Mesothelial cell of epicardium (in vitro differentiated cells): Measurements from ENCODE around the gene XRCC6. TPM values are rescaled to one million over a fixed set of nuclear protein-coding genes. Genes with fewer than 3 reads are reported as not detected.

Source experiments
- DNase-seq, 2 experiments: peaks; one replicate each; pipeline ENCODE4 v3.0.0; 2021; ENCODE audit warnings: low spot score in 2 of 2; ENCODE audit not compliant: unreplicated experiment in 2 of 2
- H3K27ac Mint-ChIP-seq: 2 replicates; pipeline ENCODE4 v1.8.0; 2021; ENCODE audit warnings: mixed read lengths
- H3K27me3 Mint-ChIP-seq: 2 replicates; pipeline ENCODE4 v1.8.0; 2021; ENCODE audit warnings: low read depth, mixed read lengths
- H3K36me3 Mint-ChIP-seq: 2 replicates; pipeline ENCODE4 v1.8.0; 2021; ENCODE audit warnings: mixed read lengths
- H3K4me1 Mint-ChIP-seq: 2 replicates; pipeline ENCODE4 v1.8.0; 2021; ENCODE audit warnings: mixed read lengths
- H3K4me3 Mint-ChIP-seq: 2 replicates; pipeline ENCODE4 v1.8.0; 2021; ENCODE audit warnings: mild to moderate bottlenecking, moderate library complexity, mixed read lengths
- H3K9me3 Mint-ChIP-seq: 2 replicates; pipeline ENCODE4 v1.8.0; 2021; ENCODE audit warnings: mixed read lengths
- CTCF ChIP-seq: fragments of 200-600 bp; sonication (generic); IDR thresholded peaks from one replicate; pipeline ENCODE4 v1.5.0; 2021; ENCODE audit warnings: antibody characterized with exemption; ENCODE audit not compliant: unreplicated experiment
- total RNA-seq: library from RNA; stranded (reverse); gene quantifications from 3 replicates; pipeline ENCODE4 v1.2.1, GENCODE V29; 2021

The XRCC6 gene
- total RNA-seq, 1 donor from 2014 or later, result 221 TPM

DNA sequence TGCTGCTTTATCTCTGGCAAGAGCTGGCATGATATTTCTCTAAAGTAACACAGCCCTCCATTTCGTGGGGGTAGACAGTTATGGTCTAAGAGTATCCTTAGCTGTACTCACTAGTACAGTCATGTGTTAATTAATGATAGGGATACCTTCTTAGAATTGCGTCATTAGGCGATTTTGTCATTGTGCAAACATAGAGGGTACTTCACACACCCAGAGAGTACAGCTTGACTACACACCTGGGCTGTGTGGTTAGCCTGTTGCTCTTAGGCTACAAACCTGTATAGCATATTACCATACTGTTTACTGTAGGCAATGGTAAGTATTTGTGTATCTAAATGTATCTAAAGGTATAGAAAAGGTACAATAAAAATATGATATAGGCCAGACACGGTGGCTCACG, 17.0 kb downstream of the XRCC6 start:
- no peak for TF ChIP-seq CTCF
- H3K27ac Mint-ChIP-seq, result no peak overlapping the region
- H3K4me1 Mint-ChIP-seq, result no peaks in the 10 kb centered on the region
- no peak for DNase-seq
- H3K9me3 Mint-ChIP-seq, result peaks cover 6% of the 10 kb centered on the region
- no peak overlapping the region for H3K4me3 Mint-ChIP-seq
- no peaks in the 10 kb centered on the region for H3K27me3 Mint-ChIP-seq
- peaks cover 48% of the 10 kb centered on the region for H3K36me3 Mint-ChIP-seq

DNA sequence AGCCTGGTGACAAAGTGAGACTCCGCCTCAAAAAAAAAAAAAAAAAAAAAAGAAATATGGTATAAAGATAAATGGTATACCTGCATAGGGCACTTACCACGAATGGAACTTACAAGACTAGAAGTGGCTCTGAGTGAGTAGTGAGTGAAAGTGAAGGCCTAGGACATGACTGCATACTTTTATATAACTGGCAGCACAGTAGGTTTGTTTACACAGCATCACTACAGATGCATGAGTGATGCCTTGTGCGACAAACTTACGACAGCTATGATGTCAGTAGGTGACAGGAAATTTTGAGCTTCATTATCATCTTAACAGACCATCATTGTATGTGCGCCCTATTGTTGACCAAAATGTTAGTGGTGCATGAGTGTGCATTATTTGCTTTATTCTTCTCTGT, 17.7 kb downstream of the XRCC6 start:
- peaks cover 46% of the 10 kb centered on the region for H3K36me3 Mint-ChIP-seq
- no peak overlapping the region for H3K27ac Mint-ChIP-seq
- DNase-seq, result no peak
- no peaks in the 10 kb centered on the region for H3K4me1 Mint-ChIP-seq
- no peak overlapping the region for H3K4me3 Mint-ChIP-seq
- H3K27me3 Mint-ChIP-seq, result no peaks in the 10 kb centered on the region
- H3K9me3 Mint-ChIP-seq, result peaks cover 6% of the 10 kb centered on the region
- no peak for TF ChIP-seq CTCF

DNA sequence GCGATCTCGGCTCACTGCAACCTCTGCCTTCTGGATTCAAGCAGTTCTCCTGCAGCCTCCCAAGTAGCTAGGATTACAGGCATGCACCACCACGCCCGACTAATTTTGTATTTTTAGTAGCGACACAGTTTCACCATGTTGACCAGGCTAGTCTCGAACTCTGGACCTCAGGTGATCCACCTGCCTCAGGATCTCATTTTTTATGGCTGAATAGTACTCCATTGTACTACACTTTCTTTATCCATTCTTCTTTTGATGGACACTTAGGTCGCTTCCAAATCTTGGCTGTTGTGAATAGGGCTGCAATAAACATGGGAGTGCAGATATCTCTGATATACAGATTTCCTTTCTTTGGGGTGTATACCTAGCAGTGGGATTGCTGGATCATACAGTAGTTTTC, 20.8 kb downstream of the XRCC6 start:
- peaks cover 37% of the 10 kb centered on the region for H3K36me3 Mint-ChIP-seq
- no peak for TF ChIP-seq CTCF

GRCh38 chr22:41642331-41643110, 21.4 kb downstream of the XRCC6 start:
- Mint-ChIP-seq H3K27ac (no peak overlapping the region), H3K9me3 (peaks cover 6% of the 10 kb centered on the region), H3K4me1 (no peaks in the 10 kb centered on the region), H3K36me3 (peaks cover 36% of the 10 kb centered on the region), H3K4me3 (no peak overlapping the region), H3K27me3 (no peaks in the 10 kb centered on the region)
- DNase-seq, result no peak
- no peak for TF ChIP-seq CTCF

More for the DNA sequence above, 20.8 kb downstream of the XRCC6 start:
- DNase-seq, result no peak
- H3K4me3 Mint-ChIP-seq, result no peak overlapping the region
- no peaks in the 10 kb centered on the region for H3K4me1 Mint-ChIP-seq
- no peaks in the 10 kb centered on the region for H3K27me3 Mint-ChIP-seq
- peaks cover 6% of the 10 kb centered on the region for H3K9me3 Mint-ChIP-seq
- no peak overlapping the region for H3K27ac Mint-ChIP-seq

GRCh38 chr22:41647771-41648170, 26.7 kb downstream of the XRCC6 start:
- no peak for TF ChIP-seq CTCF
- no peaks in the 10 kb centered on the region for H3K9me3 Mint-ChIP-seq
- H3K27ac Mint-ChIP-seq, result no peak overlapping the region
- H3K27me3 Mint-ChIP-seq, result no peaks in the 10 kb centered on the region
- no peak for DNase-seq
- no peaks in the 10 kb centered on the region for H3K4me1 Mint-ChIP-seq
- no peak overlapping the region for H3K4me3 Mint-ChIP-seq
- H3K36me3 Mint-ChIP-seq, result peaks cover 30% of the 10 kb centered on the region
